ENCODE data around the gene NUTF2. TPM values are rescaled to one million over a fixed set of nuclear protein-coding genes. Genes with fewer than 3 reads are reported as not detected.

NUTF2 gene
- 65.2 TPM for total RNA-seq

DNA sequence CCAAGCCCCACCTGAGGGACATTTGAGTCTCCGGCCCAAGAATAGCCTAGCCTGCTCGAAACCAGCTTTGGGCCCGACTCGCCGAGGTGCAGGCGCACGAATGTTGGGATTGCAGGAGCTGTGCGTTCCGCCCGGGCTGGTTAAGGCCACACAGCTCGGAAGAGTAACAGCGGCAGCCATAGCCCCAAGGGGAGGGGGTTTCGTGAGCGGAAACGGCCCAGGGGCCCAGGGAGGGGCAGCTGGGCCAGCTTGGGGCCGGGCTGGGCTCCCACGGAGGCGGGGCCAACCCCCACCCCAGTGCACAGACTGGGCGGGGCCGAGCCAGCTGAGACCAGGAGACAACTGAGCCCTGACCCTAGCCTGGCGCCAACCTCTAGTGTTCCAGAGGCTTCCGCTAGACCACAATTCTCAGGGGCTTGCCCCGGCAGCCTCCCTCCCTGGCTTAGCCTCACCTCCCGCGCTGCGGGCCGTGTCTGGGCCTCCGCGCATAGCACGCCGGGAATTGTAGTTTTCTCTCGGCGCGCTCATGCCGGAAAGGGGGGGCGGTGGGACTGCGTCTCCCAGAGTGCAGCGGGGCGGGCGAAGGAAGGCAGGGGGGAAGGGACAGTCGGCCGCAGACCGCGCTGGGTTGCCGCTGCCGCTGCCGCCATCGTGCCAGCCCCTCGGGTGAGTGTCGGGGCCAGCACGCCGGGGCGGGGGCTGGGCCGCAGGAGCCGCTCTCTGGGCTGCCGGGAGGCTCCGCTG lies at the start of gene NUTF2:
Gene NUTF2 (plus strand): TSS at position 614 of the 744 bp plus-strand sequence. CDS start 18,198 bp downstream, outside the sequence.
- peak; percentile 79 for ATAC-seq

DNA sequence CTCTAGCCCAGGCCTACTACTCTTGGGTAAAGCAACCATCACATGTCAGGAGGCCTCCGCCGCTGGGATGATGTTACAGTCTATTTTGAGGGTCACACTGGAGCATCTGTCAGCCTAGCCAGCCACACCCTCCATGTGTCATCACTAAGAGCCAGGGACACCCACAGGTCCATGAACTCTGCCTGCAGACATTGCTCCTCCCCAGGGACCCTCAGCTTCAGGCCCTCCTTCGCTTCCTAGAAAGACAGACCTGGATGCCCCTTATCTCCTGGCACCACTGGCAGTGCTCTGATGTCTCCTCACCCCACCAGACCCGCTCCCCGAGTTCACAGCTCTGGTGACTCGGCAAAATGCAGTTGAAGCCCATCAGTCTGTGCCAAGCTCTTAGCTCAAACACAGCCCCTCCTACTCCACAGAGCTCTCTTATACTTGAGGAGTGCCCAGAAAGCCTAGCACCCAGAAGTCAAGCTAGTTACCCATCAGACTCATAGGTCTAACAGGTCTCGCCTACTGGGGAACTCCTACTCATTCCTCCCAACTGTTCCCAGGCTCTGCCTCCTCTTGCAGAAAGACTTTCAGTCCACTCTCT lies 46.3 kb upstream of the NUTF2 start:
- ATAC-seq: no peak

DNA sequence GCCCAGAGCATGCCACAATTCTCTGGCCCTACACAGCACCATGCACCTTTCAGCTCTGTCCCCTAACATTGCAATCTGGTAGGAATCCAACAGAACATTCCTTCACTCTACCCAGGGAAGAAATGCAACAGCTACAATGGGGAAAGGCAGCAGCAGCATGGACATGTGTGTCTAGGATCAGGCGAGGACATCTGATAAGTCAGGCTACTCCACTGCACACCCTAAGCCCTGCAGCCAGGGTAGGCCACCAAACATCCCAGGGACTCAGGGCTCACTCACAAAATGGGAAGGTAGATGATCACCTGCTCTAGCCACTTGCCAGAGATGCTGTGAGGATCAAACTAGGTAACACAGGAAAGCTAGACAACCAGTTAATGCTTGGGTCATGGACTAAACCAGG lies 45.5 kb upstream of the NUTF2 start:
- no peak for ATAC-seq

DNA sequence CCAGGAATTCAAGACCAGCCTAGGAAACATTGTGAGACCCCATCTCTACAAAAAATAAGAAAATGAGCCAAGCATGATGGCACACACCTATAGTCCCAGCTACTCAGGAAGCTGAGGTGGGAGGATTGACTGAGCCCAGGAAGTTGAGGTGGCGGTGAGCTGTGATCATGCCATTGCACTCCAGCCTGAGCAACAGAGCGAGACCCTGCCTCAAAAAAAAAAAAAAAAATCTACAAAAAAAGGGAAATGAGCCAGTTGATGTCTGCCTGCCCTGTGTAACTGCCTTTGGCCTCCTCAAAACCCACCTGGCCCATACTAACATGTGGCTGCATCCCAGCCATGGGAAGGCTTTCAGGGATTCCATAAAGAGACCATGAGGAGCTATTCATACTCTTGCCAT lies 44.9 kb upstream of the NUTF2 start:
- ATAC-seq: no peak

DNA sequence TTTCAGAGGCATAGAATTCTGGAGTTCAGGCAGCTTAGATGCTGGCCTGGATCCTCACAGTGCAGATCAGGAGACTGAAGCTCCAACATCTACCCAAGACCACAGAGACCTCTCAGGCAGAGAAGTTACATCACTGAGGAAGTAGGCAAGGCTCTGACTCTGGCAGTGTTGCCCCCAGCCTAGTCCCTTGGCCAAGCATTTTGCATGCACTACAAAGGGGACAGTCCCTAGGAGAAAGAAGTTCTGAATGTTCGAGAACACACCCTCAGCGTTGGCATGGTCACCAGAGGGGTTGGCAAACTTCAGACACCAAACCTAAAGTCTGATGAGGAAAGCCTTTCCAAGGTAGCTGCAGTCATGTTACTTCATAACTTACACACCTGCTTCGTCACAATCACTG lies 42.8 kb upstream of the NUTF2 start:
- no peak for ATAC-seq

DNA sequence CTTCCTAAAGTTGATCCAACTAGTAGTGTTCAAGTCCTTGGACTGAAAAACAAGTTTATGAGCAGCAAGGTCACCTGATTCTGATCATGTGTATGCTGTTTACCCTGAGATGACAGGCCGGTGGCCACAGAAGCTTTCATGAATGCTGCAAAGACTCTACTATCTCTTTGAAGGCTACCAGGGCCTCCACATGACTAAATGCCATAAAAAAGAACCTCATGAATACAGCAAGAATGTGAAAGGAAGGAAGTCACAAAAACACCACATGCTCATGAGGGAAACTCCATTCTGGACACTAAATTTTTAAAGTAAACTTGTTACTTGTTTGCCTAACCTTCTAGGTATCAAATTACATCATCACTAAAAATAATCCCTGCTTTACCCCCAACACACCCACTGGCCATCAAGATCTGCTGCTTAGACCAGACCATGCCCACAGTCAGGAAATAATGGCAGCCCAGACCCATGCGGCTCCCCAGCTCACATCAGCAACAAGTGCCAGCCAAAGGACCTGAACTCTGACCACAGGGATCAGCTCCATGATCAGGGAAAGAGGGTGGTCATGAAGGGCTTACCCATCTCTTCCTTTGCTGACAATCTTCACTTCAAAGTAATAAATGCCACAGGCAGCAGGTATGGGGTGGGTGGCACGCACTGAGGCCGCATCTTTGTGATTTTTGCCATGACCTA lies 41.7 kb upstream of the NUTF2 start:
- ATAC-seq: no peak

DNA sequence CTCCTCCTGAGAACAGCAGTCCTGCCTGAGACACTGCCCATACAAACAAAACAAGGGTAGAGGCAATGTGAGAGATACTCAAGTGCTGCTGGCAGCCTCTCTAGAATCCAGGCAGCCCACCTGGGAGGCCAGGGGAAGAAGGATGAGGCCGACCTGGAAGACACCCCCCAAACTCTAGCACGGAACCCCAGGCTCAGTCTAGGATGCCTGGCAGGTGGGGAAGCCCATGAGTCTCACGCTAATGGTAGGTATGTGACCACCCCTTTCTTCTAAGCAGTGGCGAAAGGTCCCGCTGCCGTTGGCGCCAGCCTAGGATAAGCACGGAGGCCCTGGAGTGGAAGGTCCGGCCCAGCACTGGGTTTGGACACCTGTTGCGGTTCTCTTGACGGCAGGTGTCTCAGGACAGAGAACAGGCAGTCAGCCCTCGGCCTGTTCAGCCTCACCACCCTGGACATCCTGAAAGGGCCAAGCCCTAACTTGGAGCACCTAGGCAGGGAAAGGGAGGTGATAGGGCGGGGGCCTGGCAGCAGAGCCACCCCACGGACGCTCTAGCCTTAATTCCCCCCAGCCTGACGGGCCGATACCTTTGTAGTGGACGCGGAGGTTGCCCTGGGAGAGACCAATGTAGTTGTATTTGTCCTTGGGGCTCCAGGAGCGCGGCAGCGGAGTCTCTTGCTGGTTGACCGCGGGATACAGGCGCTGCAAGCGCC lies 40.9 kb upstream of the NUTF2 start:
- peak; percentile 13 for ATAC-seq

DNA sequence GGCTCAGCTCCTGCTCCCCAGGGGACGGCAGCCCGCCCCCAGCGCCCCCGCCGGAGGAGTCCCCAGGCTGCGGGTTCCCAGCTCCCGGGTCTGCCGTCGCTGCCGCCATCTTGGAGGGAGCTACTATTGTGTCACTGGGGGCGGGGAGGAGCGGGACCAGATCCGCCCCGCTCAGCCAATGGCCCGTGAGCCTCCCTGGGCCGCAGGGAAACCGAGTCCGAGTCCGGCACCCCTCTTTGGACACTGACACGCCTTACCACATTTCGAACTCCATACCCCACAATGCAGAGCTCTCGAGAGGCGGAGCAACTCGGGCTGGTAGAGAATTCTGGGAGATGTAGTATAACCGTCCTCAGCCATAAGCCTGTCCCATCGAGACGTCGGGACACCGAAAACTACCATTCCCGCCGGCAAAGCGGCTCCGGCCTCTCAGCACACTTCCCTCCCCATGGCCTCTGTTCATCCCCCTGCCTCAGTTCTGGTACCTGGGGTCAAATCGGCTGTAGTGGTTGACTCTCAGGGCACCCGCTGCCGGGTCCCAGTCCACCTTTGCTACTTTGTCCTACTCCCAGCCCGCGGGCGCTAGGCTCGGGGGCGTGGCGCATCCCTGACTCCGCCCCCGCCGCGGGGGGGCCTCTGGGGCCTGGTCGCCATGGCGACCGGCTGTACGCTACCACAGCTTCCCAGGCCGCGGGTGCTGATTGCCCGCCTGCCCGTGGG lies 40.1 kb upstream of the NUTF2 start, which contains the start of the genes RANBP10 and TSNAXIP1:
Gene RANBP10 (minus strand): TSS at position 133 of the 720 bp plus-strand sequence. CDS start 24 bp downstream, at position 109.
Gene TSNAXIP1 (plus strand): TSS at position 462 of the 720 bp plus-strand sequence. CDS start 261 bp downstream, outside the sequence.
- peak; percentile 98 for ATAC-seq

DNA sequence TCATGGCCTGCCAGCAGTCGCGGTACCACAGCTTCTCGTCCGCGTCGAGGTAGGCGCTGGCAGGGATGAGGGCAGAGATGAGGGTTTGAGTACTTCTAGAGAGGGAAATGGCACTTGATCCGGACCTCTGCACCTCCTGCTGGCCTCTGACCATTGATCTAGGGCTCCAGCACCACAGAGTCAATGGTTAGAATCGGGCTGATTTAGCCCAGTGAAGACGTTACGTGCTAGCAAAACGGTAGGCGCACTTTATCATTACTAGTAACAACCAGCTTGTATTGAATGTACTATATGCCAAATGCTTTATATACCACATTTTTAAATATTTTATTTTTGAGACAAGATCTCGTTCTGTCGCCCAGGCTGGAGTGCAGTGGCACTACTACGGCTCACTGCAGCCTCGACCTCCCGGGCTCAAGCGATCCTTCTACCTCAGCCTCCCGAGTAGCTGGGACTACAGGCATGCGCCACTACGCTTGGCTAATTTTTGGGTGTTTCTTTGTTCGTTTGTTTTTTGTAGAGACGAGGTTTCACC lies 39.5 kb upstream of the NUTF2 start:
- no peak for ATAC-seq

DNA sequence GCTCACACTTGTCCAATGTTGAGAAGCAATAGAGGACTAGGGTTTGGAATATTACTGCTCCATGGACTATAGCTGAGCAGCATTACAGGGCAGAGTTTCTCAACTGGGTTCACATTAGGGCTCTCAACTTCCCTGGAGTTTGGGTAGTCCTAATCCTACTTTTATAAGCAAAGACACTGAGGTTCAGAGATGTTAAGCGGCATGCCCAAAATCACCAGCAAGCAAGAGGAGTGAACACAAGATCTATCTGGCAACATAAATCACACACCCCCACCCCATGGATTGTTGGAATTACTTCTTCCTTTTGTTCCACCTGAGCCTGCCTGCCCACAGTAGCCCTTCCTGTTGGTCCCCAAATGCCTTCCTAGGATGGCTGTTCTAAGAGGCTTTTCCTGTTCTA lies 34.8 kb upstream of the NUTF2 start:
- ATAC-seq: no peak

DNA sequence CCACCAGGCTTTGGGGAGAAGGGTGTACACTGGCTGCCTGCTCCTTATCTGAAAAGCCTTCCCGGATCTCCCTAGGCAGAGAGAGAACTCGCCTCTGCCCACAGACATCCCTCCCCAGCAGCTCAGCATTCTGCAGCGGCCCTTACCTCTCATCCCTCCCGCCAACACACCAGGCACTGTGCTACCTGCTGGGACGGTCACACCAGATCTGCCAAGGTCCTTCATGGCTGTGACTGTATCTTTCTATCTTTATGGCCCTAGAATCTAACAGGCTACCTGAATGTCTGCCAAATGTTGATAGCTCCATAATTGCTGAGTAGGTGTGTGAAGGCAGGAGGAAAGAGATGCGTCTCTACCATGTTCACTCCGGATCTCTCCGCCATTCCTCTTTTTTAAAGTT lies 32.2 kb upstream of the NUTF2 start:
- ATAC-seq: no peak

DNA sequence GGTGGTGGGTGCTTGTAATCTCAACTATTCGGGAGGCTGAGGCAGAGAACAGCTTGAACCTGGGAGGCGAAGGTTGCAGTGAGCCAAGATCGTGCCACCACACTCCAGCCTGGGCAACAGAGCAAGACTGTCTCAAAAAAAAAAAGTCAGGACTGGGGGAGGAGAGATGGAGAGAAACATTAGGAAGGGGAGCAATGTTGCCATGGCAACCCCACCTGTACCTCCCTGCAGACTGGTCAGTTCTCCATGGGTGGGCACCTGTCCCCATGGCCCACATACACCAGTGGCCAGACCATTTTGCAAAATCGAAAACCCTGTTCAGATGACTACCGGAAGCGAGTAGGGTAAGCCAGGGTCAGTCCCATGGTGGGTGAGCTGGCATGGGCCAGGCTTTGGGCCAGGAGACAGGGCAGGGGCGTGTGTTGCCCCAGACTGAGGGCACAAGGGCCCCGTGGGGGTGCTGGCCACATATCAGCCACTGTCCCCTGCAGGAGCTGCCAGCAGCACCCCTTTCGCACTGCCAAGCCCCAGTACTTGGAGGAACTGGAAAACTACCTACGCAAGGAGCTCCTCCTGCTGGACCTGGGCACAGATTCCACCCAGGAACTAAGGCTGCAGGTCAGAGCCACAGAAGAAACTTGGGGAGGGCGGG lies 26.0 kb upstream of the NUTF2 start:
- ATAC-seq: no peak

DNA sequence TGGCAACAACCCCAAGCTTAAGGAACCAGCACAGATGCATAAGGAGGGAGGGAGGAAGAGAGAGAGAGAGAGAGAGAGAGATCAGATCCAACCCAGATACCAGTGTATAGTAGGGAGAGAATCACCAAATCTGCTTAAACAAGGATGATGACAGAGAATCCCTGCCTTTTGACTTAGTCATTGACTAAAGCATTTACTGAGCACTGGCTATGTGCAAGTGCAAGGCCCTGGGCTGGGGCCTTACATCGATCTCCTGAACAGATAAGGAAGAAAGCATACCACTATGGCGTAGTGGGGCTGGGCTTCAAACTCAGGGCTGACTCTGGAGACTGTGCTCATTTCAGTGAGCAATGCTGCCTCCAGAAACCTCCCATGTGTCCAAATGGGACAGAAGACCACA lies 24.2 kb upstream of the NUTF2 start:
- ATAC-seq: no peak

DNA sequence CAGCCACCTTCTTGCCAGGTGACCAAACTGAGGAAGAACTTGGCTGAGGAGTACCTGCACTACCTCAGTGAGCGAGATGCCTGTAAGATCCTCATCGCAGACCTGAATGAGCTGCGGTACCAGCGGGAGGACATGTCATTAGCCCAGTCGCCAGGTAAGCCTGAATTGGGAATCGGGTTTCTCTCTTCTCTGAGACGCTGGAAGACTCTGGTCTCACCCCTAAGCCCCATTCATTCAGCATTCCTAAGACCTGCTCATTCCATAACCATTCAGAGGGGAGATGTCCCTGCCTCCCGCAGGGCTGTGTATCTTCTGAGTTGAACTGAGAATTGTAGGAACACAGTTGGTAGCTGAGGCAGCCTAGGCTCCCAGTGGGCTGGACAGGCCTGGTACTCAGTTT lies 21.6 kb upstream of the NUTF2 start:
- no peak for ATAC-seq

DNA sequence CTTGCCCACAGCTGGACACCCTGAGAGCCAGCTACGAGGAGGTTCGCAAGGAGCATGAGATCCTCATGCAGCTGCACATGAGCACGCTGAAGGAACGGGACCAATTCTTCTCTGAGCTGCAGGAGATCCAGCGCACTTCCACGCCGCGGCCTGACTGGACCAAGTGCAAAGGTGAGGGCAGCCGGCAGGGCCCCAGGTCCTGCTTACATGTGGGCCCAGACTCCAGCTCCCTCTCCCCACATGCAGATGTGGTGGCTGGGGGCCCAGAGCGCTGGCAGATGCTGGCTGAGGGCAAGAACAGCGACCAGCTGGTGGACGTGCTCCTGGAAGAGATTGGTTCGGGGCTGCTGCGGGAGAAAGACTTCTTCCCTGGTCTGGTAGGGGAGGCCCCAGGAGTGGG lies 20.8 kb upstream of the NUTF2 start:
- no peak for ATAC-seq

DNA sequence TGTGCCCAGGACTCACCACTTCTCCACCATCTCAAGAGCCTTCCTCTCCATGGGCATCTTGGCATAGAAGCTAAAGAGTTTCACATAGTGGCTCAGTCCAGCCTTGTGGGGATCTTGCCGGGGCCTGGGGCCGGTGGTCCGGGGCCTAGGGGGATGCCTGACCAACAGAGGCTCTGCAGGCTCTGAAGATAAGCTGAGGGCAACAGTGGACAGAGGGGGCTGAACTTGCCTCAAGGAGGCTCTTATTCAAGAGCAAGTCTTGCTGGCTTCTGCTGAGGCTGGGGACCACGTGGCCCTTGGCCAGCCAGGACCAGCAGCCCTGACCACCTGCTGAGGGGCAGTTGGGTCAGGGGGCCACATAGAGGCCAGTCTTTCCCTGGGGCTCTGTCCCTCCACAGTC lies 18.1 kb upstream of the NUTF2 start:
- no peak for ATAC-seq

DNA sequence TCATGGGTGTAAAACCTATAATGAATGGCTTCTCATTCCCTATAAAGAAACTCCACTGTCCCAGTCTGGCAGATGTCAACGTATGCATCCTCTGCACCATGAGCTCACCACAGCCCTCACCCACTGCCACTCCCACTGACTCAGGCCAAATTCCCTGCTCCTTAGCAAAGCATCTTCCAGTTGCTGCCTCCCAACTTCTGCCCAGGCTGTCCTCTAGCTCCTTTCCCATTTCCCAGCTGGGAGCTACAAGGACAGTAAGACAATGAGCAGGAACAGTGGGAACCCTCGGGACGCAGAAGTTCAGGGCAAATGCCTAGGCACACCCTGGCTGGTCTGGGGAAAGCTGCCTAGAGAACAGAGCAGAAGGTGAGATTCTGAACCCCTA lies 13.7 kb upstream of the NUTF2 start:
- ATAC-seq: peak; percentile 69

DNA sequence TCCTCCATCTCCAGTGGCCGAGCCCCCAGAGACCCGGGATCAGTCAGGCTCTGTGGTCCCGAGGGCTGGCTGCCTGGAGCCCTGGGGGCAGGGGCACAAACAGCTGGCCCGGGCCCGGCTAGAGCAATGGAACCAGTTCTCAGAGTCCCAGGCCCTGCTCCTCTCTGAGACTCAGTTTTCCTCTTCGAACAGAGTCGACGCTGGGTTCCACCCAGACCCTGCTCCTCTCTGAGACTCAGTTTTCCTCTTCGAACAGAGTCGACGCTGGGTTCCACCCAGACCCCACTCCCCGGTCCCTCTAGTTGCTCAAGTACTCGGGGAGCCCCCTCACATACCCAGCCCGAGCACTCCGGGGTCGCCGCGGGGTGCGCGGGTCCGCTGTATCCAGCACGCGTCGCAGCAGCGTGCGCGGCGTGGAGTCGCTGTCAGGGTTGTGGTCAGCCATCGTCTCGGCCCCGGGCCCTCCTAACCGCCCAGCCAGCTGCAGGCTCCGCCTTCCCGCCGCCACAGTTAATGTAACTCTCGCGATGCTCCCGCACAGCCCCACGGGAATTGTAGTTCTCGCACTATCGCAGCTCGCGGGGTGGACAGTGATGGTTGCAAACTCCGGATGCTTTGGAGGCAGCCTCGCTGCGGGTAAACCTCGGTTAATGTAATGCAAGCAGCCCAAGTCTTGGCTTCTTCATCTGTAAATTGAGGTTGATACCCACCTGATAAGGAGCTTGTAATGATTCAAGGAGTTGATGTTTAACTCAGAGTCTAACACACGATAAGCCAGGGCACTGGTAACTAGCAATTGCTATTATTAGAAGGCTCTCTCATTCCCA lies 13.1 kb upstream of the NUTF2 start:
- ATAC-seq: peak; percentile 86

DNA sequence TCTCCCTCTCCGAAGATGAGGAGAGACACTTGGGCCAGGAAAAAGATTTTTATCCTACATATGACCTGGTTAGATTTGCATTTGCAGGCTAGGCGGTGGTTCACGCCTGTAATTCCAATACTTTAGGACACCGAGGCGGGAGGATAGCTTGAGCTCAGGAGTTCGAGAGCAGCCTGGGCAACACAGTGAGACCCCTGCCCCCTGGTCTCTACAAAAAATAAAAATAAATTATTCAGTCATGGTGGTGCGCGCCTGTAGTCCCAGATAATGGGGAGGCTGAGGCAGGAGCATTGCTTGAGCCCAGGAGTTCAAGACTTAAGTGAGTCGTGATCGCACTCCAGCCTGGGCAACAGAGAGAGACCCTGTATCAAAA lies 12.5 kb upstream of the NUTF2 start:
- ATAC-seq: no peak

DNA sequence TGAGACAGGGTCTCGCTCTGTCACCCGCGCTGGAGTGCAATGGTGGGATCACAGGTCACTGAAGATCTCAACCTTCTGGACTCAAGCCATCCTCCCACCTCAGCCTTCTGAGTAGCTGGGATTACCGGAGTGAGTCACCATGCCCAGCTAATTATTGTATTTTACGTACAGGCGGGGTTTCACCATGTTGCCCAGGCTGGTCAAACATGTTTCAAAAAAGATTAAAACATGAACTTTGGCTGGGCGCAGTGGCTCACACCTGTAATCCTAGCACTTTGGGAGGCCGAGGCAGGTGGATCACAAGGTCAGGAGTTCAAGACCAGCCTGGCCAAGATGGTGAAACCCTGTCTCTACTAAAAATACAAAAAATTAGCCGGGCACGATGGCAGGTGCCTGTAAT lies 9.5 kb upstream of the NUTF2 start:
- ATAC-seq: peak; percentile 34

DNA sequence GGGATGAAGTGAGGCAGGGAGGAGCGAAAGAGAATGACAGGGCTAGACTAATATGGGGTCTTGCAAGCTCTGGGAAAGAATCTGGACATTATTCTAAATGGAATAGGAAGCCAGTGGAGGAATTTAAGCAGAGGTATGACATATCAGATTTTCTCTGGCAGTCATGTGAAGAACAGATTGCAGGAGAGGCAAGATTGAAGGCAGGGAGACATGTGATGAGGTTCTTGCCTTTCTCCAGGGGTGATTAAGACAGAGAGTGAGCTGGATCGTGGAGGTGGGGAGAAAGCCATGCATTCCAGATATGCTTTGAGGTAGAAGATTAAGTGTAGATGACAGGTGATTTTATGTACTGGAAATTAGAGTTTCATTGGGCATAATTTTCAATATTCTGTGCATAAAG lies 8.9 kb upstream of the NUTF2 start:
- no peak for ATAC-seq
